MV-4-11 (cell line): ENCODE results near the gene ARL5B.

Experiments used
- DNase-seq: peaks from one replicate; lab custom pipeline; 2025; lab: John Stamatoyannopoulos, UW

The ARL5B gene

DNA sequence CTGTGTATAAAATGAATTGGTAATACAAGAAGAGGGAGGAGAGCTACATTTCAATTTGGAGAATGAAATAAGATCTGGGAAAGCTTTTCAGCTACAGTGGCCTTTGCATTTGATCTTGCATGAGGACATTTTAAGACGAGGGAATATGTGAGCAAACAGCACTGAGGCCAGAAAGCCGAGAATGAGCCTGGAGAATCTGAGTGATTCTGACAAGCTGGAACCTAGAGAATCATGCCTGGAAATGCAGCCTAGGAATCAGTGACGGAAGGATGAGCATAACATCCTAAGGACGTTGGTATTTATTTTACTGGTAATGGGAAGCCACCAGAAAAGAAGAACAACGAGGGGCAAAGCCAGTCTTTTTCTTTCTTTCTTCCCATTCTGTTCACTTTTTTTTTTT is 44.3 kb downstream of the ARL5B start:
- no peak for DNase-seq

DNA sequence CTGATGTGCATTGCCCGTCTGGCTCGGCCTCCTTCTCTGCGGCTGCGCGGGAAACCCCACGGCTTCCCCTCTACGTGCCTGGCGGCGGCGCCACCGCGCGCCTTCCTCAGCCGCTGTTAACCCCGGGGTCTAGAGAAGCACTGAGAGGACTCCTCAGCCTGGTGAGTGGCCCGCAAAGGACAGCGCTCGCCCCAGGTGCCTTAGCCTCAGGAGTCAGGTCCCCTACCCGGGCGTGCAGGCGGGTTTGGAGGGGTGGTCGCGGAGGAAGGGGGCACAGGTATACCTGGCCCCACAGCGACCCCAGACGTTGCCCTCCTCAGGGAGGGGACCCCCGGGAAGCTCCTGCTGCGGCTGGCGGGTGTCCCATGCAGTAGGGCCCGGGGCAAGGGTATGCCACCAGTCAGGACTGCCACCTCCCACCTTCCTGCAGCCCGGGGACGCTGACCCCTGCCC is 51.0 kb downstream of the ARL5B start:
- DNase-seq = no peak

DNA sequence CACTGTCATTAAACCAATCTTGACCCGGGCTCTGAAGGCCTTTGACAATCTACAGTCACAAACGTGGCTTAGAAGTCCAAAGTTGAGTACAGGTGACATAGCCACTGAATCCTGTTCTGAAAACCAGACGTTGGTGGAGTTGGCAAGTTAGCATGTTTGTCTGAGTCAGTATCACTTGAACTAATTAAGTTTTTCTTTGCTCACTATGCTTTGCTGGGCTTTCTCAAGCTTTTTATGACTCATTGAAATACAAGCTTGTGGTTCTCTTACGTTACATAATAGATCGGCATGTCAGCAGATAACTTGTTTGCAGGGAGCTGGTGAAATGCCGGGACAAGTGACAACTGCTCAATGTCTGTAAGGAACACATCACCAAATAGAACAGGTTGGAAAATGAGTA is 53.8 kb downstream of the ARL5B start:
- peak; percentile 74 for DNase-seq

DNA sequence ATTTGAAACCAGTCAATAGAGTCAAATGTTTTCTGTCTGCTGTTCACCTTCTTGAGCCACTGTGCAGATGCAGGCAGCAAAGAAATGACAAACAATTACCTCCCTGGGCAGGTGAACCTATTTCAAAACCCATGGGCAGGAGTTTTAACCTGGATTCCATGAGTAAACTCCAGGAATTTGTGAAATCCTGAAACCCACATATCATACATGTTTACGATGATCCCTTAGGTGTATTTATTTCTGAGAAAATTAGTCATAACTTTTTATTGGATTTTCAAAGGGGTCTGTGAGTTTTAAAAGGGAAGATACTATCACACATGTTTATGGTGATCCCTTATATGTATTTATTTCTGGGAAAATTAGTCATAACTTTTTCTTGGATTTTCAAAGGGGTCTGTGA is 59.8 kb downstream of the ARL5B start:
- no peak for DNase-seq

DNA sequence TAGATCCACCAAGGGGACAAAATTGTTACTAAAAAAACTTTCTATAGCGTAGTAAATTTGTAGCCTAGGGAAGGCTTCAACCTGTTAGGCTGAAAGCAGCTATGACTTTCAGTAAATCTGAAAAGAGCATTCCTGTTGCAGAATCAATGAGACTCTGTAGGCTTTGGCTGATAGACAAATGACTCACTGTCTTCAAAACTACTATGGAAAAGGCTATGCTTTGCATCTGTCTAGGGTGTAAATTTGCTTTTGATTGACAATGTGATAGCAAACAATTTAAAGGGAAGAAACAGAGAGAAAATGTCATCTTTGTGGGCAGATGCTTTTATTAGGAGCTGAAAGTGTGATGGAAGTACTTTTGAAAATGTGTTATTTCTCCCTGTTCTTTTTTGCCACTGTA is 60.6 kb downstream of the ARL5B start:
- no peak for DNase-seq

DNA sequence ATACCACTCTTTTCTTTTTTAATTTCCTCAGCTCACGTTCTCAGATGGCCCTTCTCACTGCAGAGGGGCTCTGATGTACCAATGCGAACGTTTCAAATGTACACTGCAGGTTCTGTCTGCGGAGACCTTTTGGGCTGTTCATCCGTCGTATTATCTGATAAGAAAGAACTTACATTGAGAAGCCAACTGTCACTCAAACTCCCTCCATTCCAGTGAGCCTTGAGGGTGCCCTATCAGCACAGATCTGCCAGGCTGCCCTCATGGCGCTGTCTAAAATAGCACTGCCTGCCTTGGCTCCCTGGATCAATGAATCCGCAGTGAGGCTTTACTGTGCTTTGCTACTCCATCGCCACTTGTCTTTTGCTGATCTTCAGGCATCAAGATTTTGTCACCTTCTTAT is 61.8 kb downstream of the ARL5B start:
- DNase-seq = no peak

DNA sequence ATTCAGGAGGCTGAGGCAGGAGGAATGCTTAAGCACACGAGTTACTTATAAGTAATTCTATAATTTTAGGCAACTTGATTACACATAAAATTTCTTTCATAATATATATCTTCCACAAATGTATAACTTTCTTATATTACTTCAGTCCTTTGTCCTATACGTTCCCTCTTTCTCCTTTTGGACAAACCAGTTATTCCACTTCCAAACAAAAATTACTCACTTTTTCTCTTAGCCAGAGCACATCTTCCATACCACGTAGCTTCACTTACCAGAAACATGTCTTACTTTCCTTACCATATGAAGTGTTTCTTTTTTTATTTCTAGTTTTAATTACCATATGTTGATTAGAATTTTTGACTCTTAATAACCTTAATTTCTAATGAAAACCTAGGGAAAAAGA is 64.6 kb downstream of the ARL5B start:
- DNase-seq = no peak
